OCI-LY1 (cell line): ENCODE measurements around the gene LARP6.
"Not testable (repeated sequence)": the region's sequence is repeated elsewhere in the genome, so short reads cannot be mapped to it uniquely, and the experiment has no call there.

Experiments
- CTCF ChIP-seq: fragments of 200-600 bp; sonication (generic), shearing (Covaris generic); IDR thresholded peaks from 2 replicates; pipeline ENCODE4 v1.5.1; 2017; ENCODE audit warnings: mild to moderate bottlenecking, antibody characterized with exemption, low read length, moderate library complexity, mixed read lengths
- EZH2 ChIP-seq: fragments of 200-600 bp; sonication (generic), shearing (Covaris generic); IDR thresholded peaks from 2 replicates; pipeline ENCODE4 v1.8.0; 2017; ENCODE audit warnings: borderline replicate concordance, mixed run types, mild to moderate bottlenecking, antibody characterized with exemption, low read length, moderate library complexity, mixed read lengths

GRCh38 chr15:70858614-70859321, 4.8 kb upstream of the LARP6 start:
- TF ChIP-seq CTCF, EZH2: not testable (repeated sequence)
